ENCODE results near the gene CNTNAP2. TPM values are rescaled to one million over a fixed set of nuclear protein-coding genes. Genes with fewer than 3 reads are reported as not detected.

CNTNAP2 gene
- total RNA-seq, 6 experiments from 2014 or later: 1.8 to 8.1 (median 3.9) TPM

GRCh38 chr7:148222721-148223120 lies 2106.1 kb downstream of the CNTNAP2 start:
- ATAC-seq (peak; percentile 53 to 92 (median 84)), DNase-seq (peak in 1 of 3 donors; percentile 29)
- no peak overlapping the region for H3K4me3 ChIP-seq
- no peaks in the 10 kb centered on the region for H3K27me3 ChIP-seq
- no peaks in the 10 kb centered on the region for H3K9me3 ChIP-seq
- intact Hi-C loops (cut with DNase I): no loop called here
- H3K4me1 ChIP-seq: no peaks in the 10 kb centered on the region
- no peak overlapping the region for H3K27ac ChIP-seq
- H3K36me3 ChIP-seq: no peaks in the 10 kb centered on the region
- no peak for TF ChIP-seq POLR2A (IDR thresholded peaks at IDR 0.05)
- TF ChIP-seq, protein P1, sequence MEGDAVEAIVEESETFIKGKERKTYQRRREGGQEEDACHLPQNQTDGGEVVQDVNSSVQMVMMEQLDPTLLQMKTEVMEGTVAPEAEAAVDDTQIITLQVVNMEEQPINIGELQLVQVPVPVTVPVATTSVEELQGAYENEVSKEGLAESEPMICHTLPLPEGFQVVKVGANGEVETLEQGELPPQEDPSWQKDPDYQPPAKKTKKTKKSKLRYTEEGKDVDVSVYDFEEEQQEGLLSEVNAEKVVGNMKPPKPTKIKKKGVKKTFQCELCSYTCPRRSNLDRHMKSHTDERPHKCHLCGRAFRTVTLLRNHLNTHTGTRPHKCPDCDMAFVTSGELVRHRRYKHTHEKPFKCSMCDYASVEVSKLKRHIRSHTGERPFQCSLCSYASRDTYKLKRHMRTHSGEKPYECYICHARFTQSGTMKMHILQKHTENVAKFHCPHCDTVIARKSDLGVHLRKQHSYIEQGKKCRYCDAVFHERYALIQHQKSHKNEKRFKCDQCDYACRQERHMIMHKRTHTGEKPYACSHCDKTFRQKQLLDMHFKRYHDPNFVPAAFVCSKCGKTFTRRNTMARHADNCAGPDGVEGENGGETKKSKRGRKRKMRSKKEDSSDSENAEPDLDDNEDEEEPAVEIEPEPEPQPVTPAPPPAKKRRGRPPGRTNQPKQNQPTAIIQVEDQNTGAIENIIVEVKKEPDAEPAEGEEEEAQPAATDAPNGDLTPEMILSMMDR (IDR thresholded peaks at IDR 0.05): no peak
- 21% methylated on average over 3 of the region's 5 CpGs for WGBS (ENCODE audit: insufficient coverage, low coverage, low lambda C conversion rate, missing lambda C conversion rate)

DNA sequence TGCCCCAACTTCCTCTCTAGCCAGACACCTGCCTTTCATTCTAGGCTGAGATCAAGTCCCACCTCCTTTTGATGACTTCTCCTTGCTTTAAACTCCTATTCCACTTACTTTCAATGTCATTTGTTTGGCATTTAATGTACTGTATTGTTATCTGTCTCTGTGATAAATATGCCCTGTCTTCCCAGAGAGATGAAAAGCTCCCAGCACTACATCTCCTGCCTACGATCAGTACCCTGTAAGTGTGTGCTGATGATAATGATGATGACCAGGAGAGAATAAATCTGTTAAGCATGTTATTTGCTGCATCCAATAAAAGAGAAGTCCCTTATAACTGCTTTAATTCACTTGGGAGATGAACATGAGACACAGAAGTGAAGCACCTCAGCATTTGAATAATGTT lies 2106.6 kb downstream of the CNTNAP2 start:
- ATAC-seq (no peak), DNase-seq (no peak)
- Histone ChIP-seq H3K4me3 (no peak overlapping the region), H3K36me3 (no peaks in the 10 kb centered on the region), H3K27me3 (no peaks in the 10 kb centered on the region), H3K4me1 (no peaks in the 10 kb centered on the region), H3K27ac (no peak overlapping the region), H3K9me3 (no peaks in the 10 kb centered on the region)
- WGBS (ENCODE audit: insufficient coverage, low coverage, low lambda C conversion rate, missing lambda C conversion rate): 67% methylated on average over 1 of the region's 1 CpG
- TF ChIP-seq POLR2A (IDR thresholded peaks at IDR 0.05): no peak
- TF ChIP-seq, protein P1 (IDR thresholded peaks at IDR 0.05): no peak
- intact Hi-C loops (cut with DNase I): no loop called here

GRCh38 chr7:148223738-148224137 lies 2107.1 kb downstream of the CNTNAP2 start:
- H3K9me3 ChIP-seq: no peaks in the 10 kb centered on the region
- H3K27ac ChIP-seq: no peak overlapping the region
- no peaks in the 10 kb centered on the region for H3K27me3 ChIP-seq
- no peak for ATAC-seq
- no peak for TF ChIP-seq POLR2A (IDR thresholded peaks at IDR 0.05)
- TF ChIP-seq, protein P1 (IDR thresholded peaks at IDR 0.05): no peak
- no peak for DNase-seq
- intact Hi-C loops (cut with DNase I): no loop called here
- 80% methylated on average over 3 of the region's 3 CpGs for WGBS (ENCODE audit: insufficient coverage, low coverage, low lambda C conversion rate, missing lambda C conversion rate)
- no peaks in the 10 kb centered on the region for H3K4me1 ChIP-seq
- H3K36me3 ChIP-seq: no peaks in the 10 kb centered on the region
- H3K4me3 ChIP-seq: no peak overlapping the region

GRCh38 chr7:148230296-148230695 lies 2113.7 kb downstream of the CNTNAP2 start:
- Histone ChIP-seq H3K4me1 (no peaks in the 10 kb centered on the region), H3K9me3 (no peaks in the 10 kb centered on the region), H3K36me3 (no peaks in the 10 kb centered on the region), H3K27me3 (no peaks in the 10 kb centered on the region), H3K4me3 (no peak overlapping the region), H3K27ac (no peak overlapping the region)
- intact Hi-C loops (cut with DNase I): no loop called here
- TF ChIP-seq, protein P1 (IDR thresholded peaks at IDR 0.05): no peak
- no peak for TF ChIP-seq POLR2A (IDR thresholded peaks at IDR 0.05)
- 68% methylated on average over 3 of the region's 3 CpGs for WGBS (ENCODE audit: insufficient coverage, low coverage, low lambda C conversion rate, missing lambda C conversion rate)
- ATAC-seq (no peak), DNase-seq (no peak)

GRCh38 chr7:148230883-148231282 lies 2114.3 kb downstream of the CNTNAP2 start:
- TF ChIP-seq POLR2A (IDR thresholded peaks at IDR 0.05): no peak
- TF ChIP-seq, protein P1 (IDR thresholded peaks at IDR 0.05): no peak
- no peak overlapping the region for H3K4me3 ChIP-seq
- H3K27ac ChIP-seq: no peak overlapping the region
- intact Hi-C loops (cut with DNase I): no loop called here
- 71% methylated on average over 4 of the region's 4 CpGs for WGBS (ENCODE audit: insufficient coverage, low coverage, low lambda C conversion rate, missing lambda C conversion rate)
- H3K9me3 ChIP-seq: no peaks in the 10 kb centered on the region
- DNase-seq: no peak
- no peaks in the 10 kb centered on the region for H3K4me1 ChIP-seq
- no peak for ATAC-seq
- H3K36me3 ChIP-seq: no peaks in the 10 kb centered on the region
- no peaks in the 10 kb centered on the region for H3K27me3 ChIP-seq
